ENCODE results near the gene WDR90.

WDR90 gene

GRCh38 chr16:648781-649589 is at the start of gene WDR90:
Gene WDR90, plus strand, starts transcription at chr16:649365. Its CDS starts 52 bp downstream, at chr16:649417.
- no peak for TF ChIP-seq CTCF (IDR thresholded peaks at IDR 0.05)
- Histone ChIP-seq H3K4me3 (peak within 1 kb of the TSS; percentile 78), H3K27ac (peak within 1 kb of the TSS; percentile 71 to 87)
- peak; percentile 94 for DNase-seq (ENCODE audit: low spot score)

- no peak for DNase-seq (ENCODE audit: low spot score)
- H3K4me3 ChIP-seq = no peak overlapping the region
- no peak overlapping the region for H3K27ac ChIP-seq
- TF ChIP-seq CTCF (IDR thresholded peaks at IDR 0.05) = no peak
Measured at GRCh38 chr16:600781-601180, 48.4 kb upstream of the WDR90 start.

DNA sequence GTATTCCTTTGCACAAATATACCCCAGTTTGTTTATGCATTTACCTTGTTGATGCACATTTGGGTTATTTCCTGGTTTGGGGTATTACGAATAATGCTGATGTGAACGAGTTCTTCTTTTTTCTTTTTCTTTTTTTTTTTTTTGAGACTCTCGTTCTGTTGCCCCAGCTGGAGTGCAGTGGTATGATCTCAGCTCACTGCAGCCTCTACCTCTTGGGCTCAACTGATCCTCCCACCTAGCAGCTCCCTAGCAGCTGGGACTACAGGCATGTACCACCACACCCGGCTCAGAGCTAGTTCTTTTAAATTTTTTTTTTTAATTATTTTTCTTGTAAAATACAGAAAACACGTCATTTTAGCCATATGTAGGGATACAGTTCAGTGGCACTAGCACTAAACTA is 45.2 kb upstream of the WDR90 start:
- TF ChIP-seq CTCF (IDR thresholded peaks at IDR 0.05) = no peak
- H3K27ac ChIP-seq = no peak overlapping the region
- DNase-seq (ENCODE audit: low spot score) = no peak
- no peak overlapping the region for H3K4me3 ChIP-seq

GRCh38 chr16:606656-607307 is 42.4 kb upstream of the WDR90 start:
- H3K4me3 ChIP-seq = no peak overlapping the region
- TF ChIP-seq CTCF (IDR thresholded peaks at IDR 0.05) = no peak
- DNase-seq (ENCODE audit: low spot score) = no peak
- no peak overlapping the region for H3K27ac ChIP-seq

DNA sequence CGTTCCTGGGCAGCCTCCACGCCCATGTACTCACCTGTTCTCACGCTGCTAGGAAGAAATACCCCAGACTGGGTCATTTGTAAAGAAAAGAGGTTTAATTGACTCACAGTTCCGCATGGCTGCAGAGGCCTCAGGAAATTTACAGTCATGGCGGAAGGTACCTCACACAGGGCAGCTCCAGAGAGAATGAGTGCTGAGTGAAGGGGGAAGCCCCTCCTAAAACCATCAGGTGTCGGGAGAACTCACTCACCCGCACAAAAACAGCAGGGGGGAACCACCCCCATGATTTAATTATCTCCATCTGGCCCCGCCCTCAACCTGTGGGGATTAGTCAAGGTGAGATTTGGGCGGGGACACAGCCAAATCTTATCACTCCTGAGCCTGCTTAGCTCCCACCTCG is 41.1 kb upstream of the WDR90 start:
- no peak for DNase-seq (ENCODE audit: low spot score)
- no peak overlapping the region for H3K4me3 ChIP-seq
- H3K27ac ChIP-seq = no peak overlapping the region
- no peak for TF ChIP-seq CTCF (IDR thresholded peaks at IDR 0.05)

DNA sequence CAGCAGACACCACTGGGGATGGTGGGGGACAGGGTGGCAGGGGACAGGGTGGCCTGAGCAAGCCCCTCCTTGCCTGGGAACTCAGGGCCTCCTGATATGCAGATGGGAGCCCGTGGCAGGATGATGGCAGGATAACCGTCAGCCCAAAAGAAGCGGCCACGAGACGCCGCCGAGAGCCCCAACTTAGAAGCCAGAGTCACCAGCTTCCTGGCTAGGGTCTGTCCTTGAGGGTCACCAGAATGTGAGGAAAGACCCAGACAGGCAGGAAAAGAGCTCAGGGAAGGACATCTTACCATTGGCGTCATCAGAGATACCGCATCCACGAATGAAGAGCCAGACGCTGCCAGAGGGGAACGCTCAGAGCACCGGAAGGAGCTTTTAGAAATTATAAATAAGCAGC is 39.8 kb upstream of the WDR90 start:
- DNase-seq (ENCODE audit: low spot score) = no peak
- Histone ChIP-seq H3K27ac (no peak overlapping the region), H3K4me3 (no peak overlapping the region)
- no peak for TF ChIP-seq CTCF (IDR thresholded peaks at IDR 0.05)

- DNase-seq (ENCODE audit: low spot score) = no peak
- no peak overlapping the region for H3K27ac ChIP-seq
- H3K4me3 ChIP-seq = no peak overlapping the region
- TF ChIP-seq CTCF (IDR thresholded peaks at IDR 0.05) = no peak
Measured at GRCh38 chr16:609984-610383, 39.2 kb upstream of the WDR90 start.

Data from coronary artery (tissue), 2 donors.